Measurements from ENCODE around the gene C2CD5. TPM values are rescaled to one million over a fixed set of nuclear protein-coding genes. Genes with fewer than 3 reads are reported as not detected.

The C2CD5 gene
- total RNA-seq, 4 donors from 2014 or later = 15.2 to 33.2 (median 22.7) TPM

DNA sequence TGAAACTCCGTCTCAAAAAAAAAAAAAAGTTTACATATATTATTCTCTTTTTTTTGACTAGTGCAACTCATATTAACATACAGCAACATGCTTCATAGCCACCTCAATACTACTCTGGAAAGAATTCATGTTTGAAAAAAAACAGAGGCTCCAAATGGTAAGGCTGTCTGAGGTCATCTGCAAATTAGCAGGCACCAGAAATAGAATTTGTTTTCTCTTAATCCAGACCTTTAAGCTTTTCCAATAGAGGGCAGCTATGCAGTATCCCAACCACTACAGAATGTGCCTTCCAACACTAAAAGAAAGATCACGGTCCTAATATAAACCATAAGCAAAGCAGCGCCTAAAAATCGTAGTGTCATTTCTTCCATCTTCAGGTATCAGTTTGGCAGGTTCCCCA is 12.0 kb downstream of the C2CD5 start:
- Histone ChIP-seq H3K27me3 (no peaks in the 10 kb centered on the region), H3K27ac (replicated peaks in 1 of 4) (peak overlapping the region in 2 of 4 donors; percentile 15 to 39), H3K36me3 (peaks cover 5 to 39% (median 28%) of the 10 kb centered on the region in 4 donors), H3K4me3 (no peak overlapping the region), H3K9me3 (no peaks in the 10 kb centered on the region), H3K4me1 (peaks cover 10 to 17% (median 16%) of the 10 kb centered on the region in 4 donors)
- DNase-seq (ENCODE audit: extremely low spot score) = no peak
- intact Hi-C loops (cut with DNase I) = no loop called here
- TF ChIP-seq POLR2AphosphoS5 (IDR thresholded peaks at IDR 0.05) = no peak
- TF ChIP-seq POLR2A (IDR thresholded peaks at IDR 0.05; ENCODE audit: low read depth) = no peak
- TF ChIP-seq, protein P1, sequence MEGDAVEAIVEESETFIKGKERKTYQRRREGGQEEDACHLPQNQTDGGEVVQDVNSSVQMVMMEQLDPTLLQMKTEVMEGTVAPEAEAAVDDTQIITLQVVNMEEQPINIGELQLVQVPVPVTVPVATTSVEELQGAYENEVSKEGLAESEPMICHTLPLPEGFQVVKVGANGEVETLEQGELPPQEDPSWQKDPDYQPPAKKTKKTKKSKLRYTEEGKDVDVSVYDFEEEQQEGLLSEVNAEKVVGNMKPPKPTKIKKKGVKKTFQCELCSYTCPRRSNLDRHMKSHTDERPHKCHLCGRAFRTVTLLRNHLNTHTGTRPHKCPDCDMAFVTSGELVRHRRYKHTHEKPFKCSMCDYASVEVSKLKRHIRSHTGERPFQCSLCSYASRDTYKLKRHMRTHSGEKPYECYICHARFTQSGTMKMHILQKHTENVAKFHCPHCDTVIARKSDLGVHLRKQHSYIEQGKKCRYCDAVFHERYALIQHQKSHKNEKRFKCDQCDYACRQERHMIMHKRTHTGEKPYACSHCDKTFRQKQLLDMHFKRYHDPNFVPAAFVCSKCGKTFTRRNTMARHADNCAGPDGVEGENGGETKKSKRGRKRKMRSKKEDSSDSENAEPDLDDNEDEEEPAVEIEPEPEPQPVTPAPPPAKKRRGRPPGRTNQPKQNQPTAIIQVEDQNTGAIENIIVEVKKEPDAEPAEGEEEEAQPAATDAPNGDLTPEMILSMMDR (IDR thresholded peaks at IDR 0.05) = no peak
- no peak for TF ChIP-seq EP300 (IDR thresholded peaks at IDR 0.05)
- WGBS = 81% methylated on average over 4 of the region's 4 CpGs

DNA sequence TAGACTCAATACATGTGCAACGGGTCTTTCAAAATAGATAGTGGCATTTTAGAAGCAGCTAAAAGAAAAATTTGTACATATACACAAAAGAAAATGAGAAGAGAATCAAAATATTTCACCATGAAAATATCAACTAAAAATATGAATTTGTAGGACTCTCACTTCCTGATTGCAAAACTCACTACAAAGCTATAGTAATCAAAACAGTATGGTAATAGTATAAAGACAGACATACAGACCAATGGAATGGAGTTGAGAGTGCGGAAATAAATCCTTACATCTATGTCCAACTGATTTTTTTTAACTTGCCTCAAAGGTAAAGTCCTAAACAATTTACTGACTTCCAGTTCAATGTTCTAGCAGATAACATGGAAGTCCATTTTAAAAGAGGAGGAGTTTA is 13.1 kb downstream of the C2CD5 start:
- TF ChIP-seq EP300 (IDR thresholded peaks at IDR 0.05) (no peak), POLR2A (IDR thresholded peaks at IDR 0.05; ENCODE audit: low read depth) (no peak), POLR2AphosphoS5 (IDR thresholded peaks at IDR 0.05) (no peak)
- TF ChIP-seq, protein P1 (IDR thresholded peaks at IDR 0.05) = no peak
- H3K27ac ChIP-seq (replicated peaks in 1 of 4) = no peak overlapping the region
- 99% methylated on average over 2 of the region's 2 CpGs for WGBS
- H3K4me1 ChIP-seq = peaks cover 6 to 13% (median 9%) of the 10 kb centered on the region in 4 donors
- H3K4me3 ChIP-seq = no peak overlapping the region
- H3K27me3 ChIP-seq = no peaks in the 10 kb centered on the region
- DNase-seq (ENCODE audit: extremely low spot score) = no peak
- peaks cover 5 to 40% (median 29%) of the 10 kb centered on the region in 4 donors for H3K36me3 ChIP-seq
- H3K9me3 ChIP-seq = no peaks in the 10 kb centered on the region
- intact Hi-C loops (cut with DNase I) = no loop called here

DNA sequence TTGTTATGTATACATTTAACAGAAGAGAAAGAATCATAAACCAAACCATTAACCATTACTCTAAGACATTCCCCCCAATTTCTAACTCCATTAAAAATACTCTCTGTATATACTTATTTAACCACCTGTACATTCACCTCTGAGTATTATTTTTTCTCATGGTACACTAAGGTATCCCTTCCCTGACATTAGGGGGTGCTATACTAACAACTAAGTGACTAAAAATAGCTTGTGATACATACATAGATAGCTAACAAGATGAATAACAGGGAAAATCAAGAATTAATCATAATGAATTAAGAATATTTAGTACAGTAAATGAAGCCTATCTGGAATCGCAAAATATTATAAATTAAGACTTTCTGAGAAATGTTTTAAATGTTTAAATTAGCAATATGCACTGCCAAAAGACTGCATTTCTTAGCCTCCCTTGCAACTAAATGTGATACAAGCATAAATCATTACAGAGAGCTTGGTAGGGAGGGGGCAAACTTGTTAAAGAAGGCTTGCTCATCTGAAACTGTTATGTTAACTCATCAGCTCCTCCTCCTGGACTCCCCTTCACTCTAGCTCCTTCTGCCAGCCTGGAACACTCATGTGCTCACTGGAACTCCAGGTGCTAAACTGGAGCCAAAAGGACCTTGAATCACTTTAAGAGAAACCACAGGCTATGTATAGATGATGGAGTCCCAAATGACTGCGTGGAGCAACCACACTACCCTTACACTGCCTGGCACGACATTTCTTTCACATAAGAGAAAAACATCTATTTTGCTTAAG is 14.9 kb downstream of the C2CD5 start:
- Histone ChIP-seq H3K4me3 (no peak overlapping the region), H3K27me3 (no peaks in the 10 kb centered on the region), H3K9me3 (no peaks in the 10 kb centered on the region), H3K36me3 (peaks cover 11 to 50% (median 35%) of the 10 kb centered on the region in 4 donors), H3K4me1 (peaks cover 6 to 13% (median 9%) of the 10 kb centered on the region in 4 donors), H3K27ac (replicated peaks in 1 of 4) (no peak overlapping the region)
- DNase-seq (ENCODE audit: extremely low spot score) = no peak
- intact Hi-C loops (cut with DNase I) = no loop called here
- TF ChIP-seq, protein P1 (IDR thresholded peaks at IDR 0.05) = peak; percentile 28 to 52 (median 46)
- no peak for TF ChIP-seq POLR2AphosphoS5 (IDR thresholded peaks at IDR 0.05)
- 87% methylated on average over 3 of the region's 3 CpGs for WGBS

DNA sequence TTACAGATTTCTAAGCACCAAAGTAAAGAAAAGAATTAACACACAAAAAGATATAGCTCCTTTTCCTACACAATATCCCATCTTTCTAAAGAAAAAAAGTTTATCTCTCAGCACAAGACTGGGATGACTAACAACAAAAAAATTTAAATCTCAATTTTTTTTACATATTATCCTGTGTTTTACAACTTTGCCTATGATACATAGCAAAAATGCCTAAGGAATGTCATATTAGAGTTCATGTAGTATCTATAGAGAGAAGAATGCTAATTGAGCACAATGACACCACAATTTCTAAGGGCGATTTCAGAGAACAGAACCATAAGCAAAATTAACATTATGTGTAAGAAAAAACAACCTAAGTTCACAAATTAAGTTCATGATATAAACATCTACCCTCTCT is 16.3 kb downstream of the C2CD5 start:
- 100% methylated on average over 1 of the region's 1 CpG for WGBS
- TF ChIP-seq POLR2A (IDR thresholded peaks at IDR 0.05; ENCODE audit: low read depth) = no peak
- no peak for TF ChIP-seq EP300 (IDR thresholded peaks at IDR 0.05)
- TF ChIP-seq, protein P1 (IDR thresholded peaks at IDR 0.05) = no peak
- no peak for TF ChIP-seq POLR2AphosphoS5 (IDR thresholded peaks at IDR 0.05)
- Histone ChIP-seq H3K9me3 (no peaks in the 10 kb centered on the region), H3K36me3 (peaks cover 14 to 56% (median 33%) of the 10 kb centered on the region in 4 donors), H3K4me3 (no peak overlapping the region), H3K4me1 (peaks cover 6 to 12% (median 9%) of the 10 kb centered on the region in 4 donors), H3K27ac (replicated peaks in 1 of 4) (no peak overlapping the region), H3K27me3 (no peaks in the 10 kb centered on the region)
- DNase-seq (ENCODE audit: extremely low spot score) = no peak
- intact Hi-C loops (cut with DNase I) = no loop called here
